NT2/D1 (cell line): Measurements from ENCODE around the gene ASRGL1.

ENCODE experiments used
- SUZ12 ChIP-seq: IDR thresholded peaks from 2 replicates; pipeline ENCODE4 v1.6.1; 2011; ENCODE audit not compliant: insufficient read length, insufficient read depth; ENCODE audit errors: extremely low read depth
- ZNF274 ChIP-seq: IDR thresholded peaks from 2 replicates; pipeline ENCODE4 v1.6.1; 2011; ENCODE audit warnings: mild to moderate bottlenecking, low read depth, low read length

DNA sequence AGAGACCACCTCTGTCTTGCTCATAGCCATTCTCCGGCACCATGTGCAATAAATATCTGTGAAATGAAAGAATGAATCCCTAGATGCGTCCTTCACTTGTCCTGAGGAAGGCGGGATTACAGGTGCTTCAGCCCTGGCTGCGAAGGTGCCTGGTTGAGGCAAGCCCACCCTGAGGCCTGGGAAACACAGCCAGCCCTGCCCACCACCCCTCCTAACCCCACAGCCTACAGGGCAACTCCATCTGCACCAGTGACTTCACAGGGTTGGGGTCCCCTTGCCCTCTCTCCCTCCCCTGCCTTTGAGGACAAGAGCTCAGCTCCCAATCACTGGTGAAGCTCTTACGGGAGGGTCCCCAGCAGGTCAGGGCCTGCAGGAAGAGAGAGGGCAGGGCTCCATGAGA is 64.1 kb downstream of the ASRGL1 start:
- no peak for TF ChIP-seq SUZ12
- no peak for TF ChIP-seq ZNF274
